KMS-11 (cell line): Measurements from ENCODE around the gene ZBTB25.

Experiments
- H2AFZ ChIP-seq: fragments of 200-600 bp; sonication (generic); 2 replicates; pipeline ENCODE4 v1.6.1; 2016; ENCODE audit warnings: antibody characterized with exemption, mixed run types, low read depth
- H3K27ac ChIP-seq: fragments of 200-600 bp; sonication (generic); 2 replicates; pipeline ENCODE4 v1.6.1; 2016; ENCODE audit warnings: mild to moderate bottlenecking, mixed run types
- H3K27me3 ChIP-seq: fragments of 200-600 bp; sonication (generic); 2 replicates; pipeline ENCODE4 v1.6.1; 2017; ENCODE audit warnings: mild to moderate bottlenecking, low read depth, mixed run types, moderate library complexity; ENCODE audit not compliant: insufficient read depth
- H3K36me3 ChIP-seq: fragments of 200-600 bp; sonication (generic); 2 replicates; pipeline ENCODE4 v1.6.1; 2017; ENCODE audit warnings: mild to moderate bottlenecking, mixed run types; ENCODE audit not compliant: insufficient read depth
- H3K4me1 ChIP-seq: fragments of 200-600 bp; sonication (generic); 2 replicates; pipeline ENCODE4 v1.6.1; 2016; ENCODE audit warnings: mild to moderate bottlenecking, low read depth, mixed run types; ENCODE audit not compliant: poor library complexity, severe bottlenecking
- H3K4me2 ChIP-seq: fragments of 200-600 bp; sonication (generic); 2 replicates; pipeline ENCODE4 v1.7.0; 2016; ENCODE audit warnings: mild to moderate bottlenecking, mixed run types
- H3K4me3 ChIP-seq: fragments of 200-600 bp; sonication (generic); IDR thresholded peaks from 2 replicates; pipeline ENCODE4 v1.6.1; 2017; ENCODE audit warnings: low read depth, low read length, mixed read lengths; ENCODE audit not compliant: insufficient read depth
- H3K79me2 ChIP-seq: fragments of 200-600 bp; sonication (generic); 2 replicates; pipeline ENCODE4 v1.6.1; 2016; ENCODE audit warnings: low read depth, mixed run types; ENCODE audit not compliant: insufficient read depth
- H3K9ac ChIP-seq: fragments of 200-600 bp; sonication (generic); 2 replicates; pipeline ENCODE4 v1.6.1; 2016; ENCODE audit warnings: mild to moderate bottlenecking, mixed run types
- H4K20me1 ChIP-seq: fragments of 200-600 bp; sonication (generic); 2 replicates; pipeline ENCODE4 v1.6.1; 2016; ENCODE audit warnings: mild to moderate bottlenecking, mixed run types; ENCODE audit not compliant: insufficient read depth
- CTCF ChIP-seq: fragments of 200-600 bp; sonication (generic); conservative IDR thresholded peaks from 2 replicates; pipeline ENCODE4 v1.6.1; 2017; ENCODE audit warnings: low read depth, mild to moderate bottlenecking, antibody characterized with exemption, low read length, moderate library complexity, mixed read lengths

The ZBTB25 gene

GRCh38 chr14:64468451-64468850 is 35.2 kb downstream of the ZBTB25 start:
- Histone ChIP-seq H4K20me1 (no peaks in the 10 kb centered on the region), H2AFZ (no peak overlapping the region), H3K36me3 (no peaks in the 10 kb centered on the region), H3K79me2 (no peaks in the 10 kb centered on the region), H3K9ac (no peak overlapping the region), H3K4me3 (no peak overlapping the region), H3K4me2 (no peak overlapping the region), H3K4me1 (peaks cover 6% of the 10 kb centered on the region), H3K27ac (no peak overlapping the region), H3K27me3 (no peaks in the 10 kb centered on the region)
- TF ChIP-seq CTCF = no peak

- H4K20me1 ChIP-seq = no peaks in the 10 kb centered on the region
- H3K27me3 ChIP-seq = no peaks in the 10 kb centered on the region
- no peak overlapping the region for H3K4me2 ChIP-seq
- TF ChIP-seq CTCF = no peak
- no peaks in the 10 kb centered on the region for H3K36me3 ChIP-seq
- peaks cover 6% of the 10 kb centered on the region for H3K4me1 ChIP-seq
- H3K79me2 ChIP-seq = no peaks in the 10 kb centered on the region
- no peak overlapping the region for H3K27ac ChIP-seq
- H3K9ac ChIP-seq = no peak overlapping the region
- no peak overlapping the region for H3K4me3 ChIP-seq
- H2AFZ ChIP-seq = no peak overlapping the region
These were observed 36.1 kb downstream of the ZBTB25 start for GRCh38 chr14:64467566-64467965.

- no peak overlapping the region for H3K27ac ChIP-seq
- TF ChIP-seq CTCF = no peak
- no peak overlapping the region for H3K4me2 ChIP-seq
- no peak overlapping the region for H3K9ac ChIP-seq
- no peaks in the 10 kb centered on the region for H3K79me2 ChIP-seq
- no peak overlapping the region for H3K4me3 ChIP-seq
- no peak overlapping the region for H2AFZ ChIP-seq
- no peaks in the 10 kb centered on the region for H3K27me3 ChIP-seq
- no peaks in the 10 kb centered on the region for H4K20me1 ChIP-seq
- H3K4me1 ChIP-seq = peaks cover 6% of the 10 kb centered on the region
- no peaks in the 10 kb centered on the region for H3K36me3 ChIP-seq
These were observed 36.5 kb downstream of the ZBTB25 start for GRCh38 chr14:64467101-64467500.

- peaks cover 6% of the 10 kb centered on the region for H3K4me1 ChIP-seq
- no peaks in the 10 kb centered on the region for H3K79me2 ChIP-seq
- H3K4me3 ChIP-seq = no peak overlapping the region
- no peaks in the 10 kb centered on the region for H3K36me3 ChIP-seq
- H3K27me3 ChIP-seq = no peaks in the 10 kb centered on the region
- H2AFZ ChIP-seq = no peak overlapping the region
- H3K4me2 ChIP-seq = peak overlapping the region; percentile 25; the same call in 1 of the 2 replicates
- no peak for TF ChIP-seq CTCF
- H3K9ac ChIP-seq = no peak overlapping the region
- no peaks in the 10 kb centered on the region for H4K20me1 ChIP-seq
- H3K27ac ChIP-seq = no peak overlapping the region
These were observed 37.6 kb downstream of the ZBTB25 start for GRCh38 chr14:64465831-64466554.
